H9 (cell line): ENCODE results near the gene CACNB2. TPM values are rescaled to one million over a fixed set of nuclear protein-coding genes. Genes with fewer than 3 reads are reported as not detected.

Experiments
- DNase-seq: peaks from one replicate; pipeline ENCODE4 v3.0.0-alpha.2; 2017
- H2AFZ ChIP-seq: one replicate; pipeline ENCODE4 v1.6.1; 2013; ENCODE audit warnings: mild to moderate bottlenecking, low read length, control low read depth, moderate library complexity
- H2AK5ac ChIP-seq: 2 replicates; pipeline ENCODE4 v1.6.1; 2013; ENCODE audit warnings: low read length, control low read depth, mixed read lengths; ENCODE audit not compliant: insufficient read length
- H2BK120ac ChIP-seq: one replicate; pipeline ENCODE4 v1.6.1; 2013; ENCODE audit warnings: low read depth, mild to moderate bottlenecking, low read length, control low read depth, inconsistent platforms; ENCODE audit not compliant: poor library complexity, severe bottlenecking
- H2BK12ac ChIP-seq: 2 replicates; pipeline ENCODE4 v1.6.1; 2013; ENCODE audit warnings: low read length, control low read depth, mixed read lengths, low read depth; ENCODE audit not compliant: insufficient read length
- H2BK15ac ChIP-seq: 2 replicates; pipeline ENCODE4 v1.6.1; 2013; ENCODE audit warnings: low read depth, low read length, control low read depth
- H2BK20ac ChIP-seq: one replicate; pipeline ENCODE4 v1.6.1; 2013; ENCODE audit warnings: low read depth, mild to moderate bottlenecking, low read length, control low read depth, inconsistent platforms; ENCODE audit not compliant: poor library complexity, severe bottlenecking
- H2BK5ac ChIP-seq: 2 replicates; pipeline ENCODE4 v1.6.1; 2013; ENCODE audit warnings: low read length, control low read depth, mixed read lengths; ENCODE audit not compliant: insufficient read length
- H3K14ac ChIP-seq: 2 replicates; pipeline ENCODE4 v1.6.1; 2013; ENCODE audit warnings: low read length, control low read depth; ENCODE audit not compliant: insufficient read depth
- H3K18ac ChIP-seq: 2 replicates; pipeline ENCODE4 v1.6.1; 2013; ENCODE audit warnings: low read depth, mild to moderate bottlenecking, mixed read lengths, low read length, control low read depth; ENCODE audit not compliant: insufficient read length
- H3K23ac ChIP-seq: 2 replicates; pipeline ENCODE4 v1.6.1; 2013; ENCODE audit warnings: low read length, control low read depth, mixed read lengths, low read depth; ENCODE audit not compliant: insufficient read length
- H3K23me2 ChIP-seq: 2 replicates; pipeline ENCODE4 v1.6.1; 2013; ENCODE audit warnings: low read depth, mild to moderate bottlenecking, mixed read lengths, low read length, control low read depth; ENCODE audit not compliant: insufficient read length, poor library complexity, severe bottlenecking
- H3K27ac ChIP-seq: 2 replicates; pipeline ENCODE4 v1.5.1; 2013; ENCODE audit warnings: low read length, control low read depth, mixed read lengths, low read depth; ENCODE audit not compliant: insufficient read length
- H3K27me3 ChIP-seq: 2 replicates; pipeline ENCODE4 v1.6.1; 2013; ENCODE audit warnings: low read length, control low read depth, inconsistent platforms; ENCODE audit not compliant: insufficient read depth
- H3K4ac ChIP-seq: 2 replicates; pipeline ENCODE4 v1.6.1; 2013; ENCODE audit warnings: low read depth, mild to moderate bottlenecking, control low read depth, inconsistent platforms, low read length, moderate library complexity
- H3K4me1 ChIP-seq: 2 replicates; pipeline ENCODE4 v1.6.1; 2013; ENCODE audit warnings: low read length, control low read depth, inconsistent platforms; ENCODE audit not compliant: insufficient read depth
- H3K4me2 ChIP-seq: 2 replicates; pipeline ENCODE4 v1.6.1; 2013; ENCODE audit warnings: low read length, control low read depth, mixed read lengths; ENCODE audit not compliant: insufficient read length, insufficient read depth
- H3K56ac ChIP-seq: 2 replicates; pipeline ENCODE4 v1.6.1; 2013; ENCODE audit warnings: low read depth, mild to moderate bottlenecking, mixed read lengths, low read length, control low read depth; ENCODE audit not compliant: insufficient read length
- H3K79me1 ChIP-seq: 2 replicates; pipeline ENCODE4 v1.6.1; 2013; ENCODE audit warnings: low read depth, mild to moderate bottlenecking, moderate library complexity, low read length, control low read depth, inconsistent platforms; ENCODE audit not compliant: insufficient read depth, poor library complexity, severe bottlenecking
- H3K79me2 ChIP-seq: 2 replicates; pipeline ENCODE4 v1.6.1; 2013; ENCODE audit warnings: low read length, control low read depth, inconsistent platforms; ENCODE audit not compliant: insufficient read depth
- H3K9ac ChIP-seq: 2 replicates; pipeline ENCODE4 v1.6.1; 2013; ENCODE audit warnings: low read length, control low read depth, mixed read lengths; ENCODE audit not compliant: insufficient read length; ENCODE audit errors: extremely low read depth
- H3K9me3 ChIP-seq: one replicate; pipeline ENCODE4 v1.6.1; 2013; ENCODE audit warnings: low read depth, low read length, inconsistent platforms; ENCODE audit not compliant: control insufficient read depth
- H3T11ph ChIP-seq: one replicate; pipeline ENCODE4 v1.6.1; 2013; ENCODE audit warnings: mild to moderate bottlenecking, low read length, control low read depth, inconsistent platforms
- H4K20me1 ChIP-seq: one replicate; pipeline ENCODE4 v1.6.1; 2013; ENCODE audit not compliant: control insufficient read depth, insufficient read length, insufficient read depth
- H4K5ac ChIP-seq: 2 replicates; pipeline ENCODE4 v1.6.1; 2013; ENCODE audit warnings: low read depth, mild to moderate bottlenecking, mixed read lengths, low read length, control low read depth; ENCODE audit not compliant: insufficient read length
- H4K8ac ChIP-seq: replicated peaks from 2 replicates; pipeline ENCODE4 v1.6.1; 2013; ENCODE audit warnings: low read length, control low read depth, mixed read lengths, low read depth; ENCODE audit not compliant: insufficient read length
- H4K91ac ChIP-seq: 2 replicates; pipeline ENCODE4 v1.6.1; 2013; ENCODE audit warnings: low read depth, mild to moderate bottlenecking, moderate library complexity, mixed read lengths, low read length, control low read depth; ENCODE audit not compliant: insufficient read length
- H3K27ac Mint-ChIP-seq, 3 experiments: 2 replicates in 2 of 3; 3 replicates in 1 of 3; pipeline ENCODE4 v1.8.0; 2020 to 2021; ENCODE audit warnings: mixed read lengths in 3 of 3, mild to moderate bottlenecking in 1 of 3, moderate library complexity in 1 of 3
- H3K27me3 Mint-ChIP-seq: 2 replicates; pipeline ENCODE4 v1.8.0; 2021; ENCODE audit warnings: low read depth, mild to moderate bottlenecking, moderate library complexity, mixed read lengths
- H3K36me3 Mint-ChIP-seq, 3 experiments: 2 replicates in 2 of 3; 3 replicates in 1 of 3; pipeline ENCODE4 v1.8.0; 2020 to 2021; ENCODE audit warnings: low read depth in 3 of 3, mixed read lengths in 3 of 3; ENCODE audit not compliant: insufficient read depth in 1 of 3
- H3K4me1 Mint-ChIP-seq, 2 experiments: 2 replicates each; pipeline ENCODE4 v1.8.0; 2020; ENCODE audit warnings: mixed read lengths in 2 of 2
- H3K4me3 Mint-ChIP-seq, 2 experiments: 2 replicates in 1 of 2; 3 replicates in 1 of 2; pipeline ENCODE4 v1.8.0; 2020 to 2021; ENCODE audit warnings: mild to moderate bottlenecking in 2 of 2, mixed read lengths in 2 of 2, moderate library complexity in 1 of 2
- H3K9me3 Mint-ChIP-seq, 2 experiments: 2 replicates in 1 of 2; 3 replicates in 1 of 2; pipeline ENCODE4 v1.8.0; 2020; ENCODE audit warnings: mild to moderate bottlenecking in 2 of 2, mixed read lengths in 2 of 2, moderate library complexity in 1 of 2
- WGBS: extraction: QIAGEN DNeasy Blood & Tissue Kit; methylation state at CpG from one replicate; pipeline ENCODE4 v1.1.7; 2013; ENCODE audit warnings: missing lambda C conversion rate, low lambda C conversion rate, mixed read lengths; ENCODE audit not compliant: insufficient read length; ENCODE audit errors: extremely low coverage; 5-methylcytosine and 5-hydroxymethylcytosine counted together
- total RNA-seq: library from RNA; stranded (reverse); gene quantifications from 2 replicates; pipeline ENCODE4 v1.2.1, GENCODE V29; 2021
- TF ChIP-seq, protein P1 (sequence below): fragments of 200-600 bp; sonication (generic); conservative IDR thresholded peaks from 3 replicates; pipeline ENCODE4 v1.8.0; 2021; ENCODE audit warnings: antibody characterized with exemption, mild to moderate bottlenecking

The CACNB2 gene
- total RNA-seq, 1 experiment from 2014 or later: 2.6 TPM

GRCh38 chr10:18221123-18221522, 80.9 kb downstream of the CACNB2 start:
- no peak for DNase-seq
- Histone ChIP-seq H4K8ac (no peak overlapping the region), H2AK5ac (no peak overlapping the region), H2BK120ac (no peak overlapping the region), H3K9ac (no peak overlapping the region), H3K4ac (no peak overlapping the region), H2AFZ (no peak overlapping the region), H3K79me2 (no peaks in the 10 kb centered on the region), H3K4me1 (no peaks in the 10 kb centered on the region), H3K27me3 (no peaks in the 10 kb centered on the region), H4K91ac (no peak overlapping the region), H3K14ac (no peak overlapping the region), H3K18ac (no peak overlapping the region), H3K27ac (no peak overlapping the region), H2BK12ac (no peak overlapping the region), H3K4me2 (no peak overlapping the region), H3K23ac (no peak overlapping the region), H3T11ph (no peak overlapping the region), H3K56ac (no peak overlapping the region), H2BK15ac (no peak overlapping the region), H3K79me1 (no peaks in the 10 kb centered on the region), H3K23me2 (no peaks in the 10 kb centered on the region), H3K9me3 (no peaks in the 10 kb centered on the region), H2BK5ac (no peak overlapping the region), H4K20me1 (no peaks in the 10 kb centered on the region), H4K5ac (no peak overlapping the region), H2BK20ac (no peak overlapping the region)
- Mint-ChIP-seq H3K4me1 (peaks cover 17 to 19% of the 10 kb centered on the region in 2 experiments), H3K36me3 (no peaks in the 10 kb centered on the region), H3K9me3 (no peaks in the 10 kb centered on the region), H3K27ac (no peak overlapping the region), H3K27me3 (peaks cover 1% of the 10 kb centered on the region; the same call in 1 of the 2 replicates), H3K4me3 (no peak overlapping the region)
- TF ChIP-seq, protein P1, sequence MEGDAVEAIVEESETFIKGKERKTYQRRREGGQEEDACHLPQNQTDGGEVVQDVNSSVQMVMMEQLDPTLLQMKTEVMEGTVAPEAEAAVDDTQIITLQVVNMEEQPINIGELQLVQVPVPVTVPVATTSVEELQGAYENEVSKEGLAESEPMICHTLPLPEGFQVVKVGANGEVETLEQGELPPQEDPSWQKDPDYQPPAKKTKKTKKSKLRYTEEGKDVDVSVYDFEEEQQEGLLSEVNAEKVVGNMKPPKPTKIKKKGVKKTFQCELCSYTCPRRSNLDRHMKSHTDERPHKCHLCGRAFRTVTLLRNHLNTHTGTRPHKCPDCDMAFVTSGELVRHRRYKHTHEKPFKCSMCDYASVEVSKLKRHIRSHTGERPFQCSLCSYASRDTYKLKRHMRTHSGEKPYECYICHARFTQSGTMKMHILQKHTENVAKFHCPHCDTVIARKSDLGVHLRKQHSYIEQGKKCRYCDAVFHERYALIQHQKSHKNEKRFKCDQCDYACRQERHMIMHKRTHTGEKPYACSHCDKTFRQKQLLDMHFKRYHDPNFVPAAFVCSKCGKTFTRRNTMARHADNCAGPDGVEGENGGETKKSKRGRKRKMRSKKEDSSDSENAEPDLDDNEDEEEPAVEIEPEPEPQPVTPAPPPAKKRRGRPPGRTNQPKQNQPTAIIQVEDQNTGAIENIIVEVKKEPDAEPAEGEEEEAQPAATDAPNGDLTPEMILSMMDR: no peak
- WGBS: no CpG with 5 or more reads among the region's 4 CpGs
